Measurements from ENCODE around the gene MTRR.
"Not testable (repeated sequence)": the region's sequence is repeated elsewhere in the genome, so short reads cannot be mapped to it uniquely, and the experiment has no call there.

The MTRR gene

DNA sequence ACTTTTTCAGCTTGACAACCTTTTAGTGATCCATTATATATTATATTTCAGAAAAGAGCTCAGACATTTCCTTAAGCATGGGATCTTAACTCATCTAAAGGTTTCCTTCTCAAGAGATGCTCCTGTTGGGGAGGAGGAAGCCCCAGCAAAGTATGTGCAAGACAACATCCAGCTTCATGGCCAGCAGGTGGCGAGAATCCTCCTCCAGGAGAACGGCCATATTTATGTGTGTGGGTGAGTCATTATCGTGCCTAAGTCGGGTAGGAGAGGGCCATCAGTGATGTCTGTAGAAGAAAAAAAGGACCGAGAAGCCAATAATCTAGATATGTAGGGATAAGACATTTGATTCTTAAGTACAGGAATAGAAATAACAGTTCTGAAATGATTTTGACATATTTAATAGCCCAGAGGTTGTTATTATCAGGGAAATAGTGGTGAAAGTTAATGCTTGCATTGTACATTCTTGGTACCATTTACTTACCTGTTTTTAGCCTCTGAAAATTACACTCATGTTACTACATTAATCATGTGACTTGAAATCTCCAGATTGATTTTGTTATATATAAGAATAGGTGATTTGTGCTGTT lies 28.2 kb downstream of the MTRR start:
- no peak for DNase-seq (ENCODE audit: low read depth)

DNA sequence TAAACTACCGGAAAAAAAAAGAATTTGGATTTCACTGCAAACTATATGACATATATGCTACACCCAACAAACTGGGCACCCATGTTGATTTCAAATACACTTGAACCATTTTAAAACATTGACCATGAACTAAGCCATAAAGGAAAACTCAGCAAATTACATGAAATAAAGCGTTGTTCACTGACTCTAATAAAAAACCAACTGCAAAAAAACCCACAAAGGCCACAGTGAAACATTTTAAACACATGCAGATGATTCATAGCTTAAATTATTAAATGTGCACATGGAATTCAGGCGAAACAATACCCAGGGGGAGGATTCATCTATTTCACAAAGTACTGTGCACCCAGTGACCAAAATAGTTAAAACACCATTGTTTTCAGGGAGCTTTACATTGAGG lies 33.3 kb downstream of the MTRR start:
- DNase-seq (ENCODE audit: low read depth): no peak

DNA sequence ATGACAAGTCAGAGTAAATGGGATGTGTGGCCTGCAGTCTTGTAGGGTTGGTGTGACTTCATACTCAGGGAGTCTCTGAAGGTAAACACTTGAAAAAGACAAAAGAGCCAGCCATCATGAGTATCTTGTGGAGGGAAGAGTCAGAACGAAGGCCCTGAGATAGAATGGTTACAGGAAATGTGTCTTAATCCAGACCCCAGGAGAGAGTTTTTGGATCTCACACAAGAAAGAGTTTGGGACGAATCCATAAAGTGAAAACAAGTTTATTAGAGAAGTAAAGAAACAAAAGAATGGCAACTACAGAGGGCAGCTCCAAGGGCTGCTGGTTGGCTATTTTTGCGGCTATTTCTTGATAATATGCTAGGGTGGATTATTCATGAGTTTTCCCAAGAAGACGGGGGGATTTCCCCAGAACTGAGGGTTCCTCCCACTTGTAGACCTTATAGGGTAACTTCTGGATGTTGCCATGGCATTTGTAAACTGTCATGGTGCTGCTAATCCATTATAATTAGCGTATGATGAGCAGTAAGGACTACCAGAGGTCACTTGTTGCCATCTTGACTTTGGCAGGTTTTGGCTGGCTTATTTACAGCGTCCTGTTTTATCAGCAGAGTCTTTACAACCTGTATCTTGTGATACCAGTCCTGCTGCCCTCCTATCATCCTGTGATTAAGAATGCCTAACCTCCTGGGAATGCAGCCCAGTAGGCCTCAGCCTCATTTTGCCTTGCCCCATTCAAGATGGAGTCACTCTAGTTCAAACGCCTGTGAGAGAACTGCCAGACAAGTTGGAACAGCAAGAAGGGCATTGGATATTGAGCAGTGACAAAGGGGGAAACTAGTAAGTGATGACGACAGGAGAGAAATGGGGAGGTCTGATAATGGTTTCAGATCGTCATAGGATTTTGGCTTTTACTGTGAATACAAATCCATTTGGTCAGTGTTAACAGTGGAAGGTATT lies 34.0 kb downstream of the MTRR start:
- DNase-seq (ENCODE audit: low read depth): no peak

DNA sequence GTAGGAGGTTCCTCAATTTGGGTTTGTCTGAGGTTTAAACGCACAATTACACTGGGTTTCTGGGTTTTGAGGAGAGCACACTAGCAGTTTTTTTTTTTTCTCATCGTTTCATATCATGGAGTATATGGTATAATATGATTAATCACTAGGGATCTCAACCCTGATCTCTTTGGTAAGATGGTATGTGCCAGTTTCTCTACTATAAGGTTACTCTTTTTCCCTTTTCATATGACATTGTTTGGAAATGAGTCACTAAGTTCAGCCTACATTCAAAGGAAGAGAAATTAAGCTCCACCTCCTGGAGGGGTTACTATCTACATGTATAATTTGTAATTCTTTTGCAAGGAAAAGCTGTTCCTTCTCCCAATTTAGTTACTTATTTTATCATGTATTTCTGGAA lies 35.2 kb downstream of the MTRR start:
- no peak for DNase-seq (ENCODE audit: low read depth)

DNA sequence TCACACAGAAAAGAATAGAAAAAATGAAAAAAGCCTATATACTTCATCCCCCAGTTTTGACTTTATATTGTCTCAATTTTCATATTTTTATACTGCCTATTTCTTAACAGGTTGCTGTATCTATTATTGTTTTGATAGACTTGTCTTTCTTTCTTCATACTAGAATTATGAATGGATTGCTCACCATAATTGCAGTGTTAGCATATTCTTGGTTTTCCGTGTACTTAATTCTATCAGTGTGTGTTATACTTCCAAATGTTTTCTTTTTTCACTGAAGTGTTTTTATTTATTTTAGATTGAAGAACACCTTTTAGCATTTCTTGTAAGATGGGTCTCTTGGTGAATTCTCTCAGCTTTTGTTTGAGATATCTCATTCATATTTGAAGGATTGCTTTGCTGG lies 38.7 kb downstream of the MTRR start:
- no peak for DNase-seq (ENCODE audit: low read depth)

DNA sequence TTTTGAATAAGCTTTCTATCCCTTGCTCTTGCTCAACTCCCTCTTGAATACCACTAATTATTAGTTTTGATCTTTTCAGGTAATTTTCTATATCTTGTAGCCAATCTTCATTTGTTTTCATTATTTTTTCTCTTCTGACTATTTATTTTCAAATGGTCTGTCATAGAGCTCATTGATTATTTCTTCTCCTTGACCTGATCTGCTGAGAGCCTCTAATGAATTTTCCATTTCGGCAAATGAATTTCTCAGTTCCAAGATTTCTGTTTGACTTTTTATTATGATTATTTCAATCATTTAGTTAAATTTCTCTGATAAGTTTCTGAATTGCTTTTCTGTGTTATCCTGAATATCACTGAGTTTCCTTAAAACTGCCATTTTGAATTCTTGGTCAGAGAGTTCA lies 39.4 kb downstream of the MTRR start:
- DNase-seq (ENCODE audit: low read depth): no peak

DNA sequence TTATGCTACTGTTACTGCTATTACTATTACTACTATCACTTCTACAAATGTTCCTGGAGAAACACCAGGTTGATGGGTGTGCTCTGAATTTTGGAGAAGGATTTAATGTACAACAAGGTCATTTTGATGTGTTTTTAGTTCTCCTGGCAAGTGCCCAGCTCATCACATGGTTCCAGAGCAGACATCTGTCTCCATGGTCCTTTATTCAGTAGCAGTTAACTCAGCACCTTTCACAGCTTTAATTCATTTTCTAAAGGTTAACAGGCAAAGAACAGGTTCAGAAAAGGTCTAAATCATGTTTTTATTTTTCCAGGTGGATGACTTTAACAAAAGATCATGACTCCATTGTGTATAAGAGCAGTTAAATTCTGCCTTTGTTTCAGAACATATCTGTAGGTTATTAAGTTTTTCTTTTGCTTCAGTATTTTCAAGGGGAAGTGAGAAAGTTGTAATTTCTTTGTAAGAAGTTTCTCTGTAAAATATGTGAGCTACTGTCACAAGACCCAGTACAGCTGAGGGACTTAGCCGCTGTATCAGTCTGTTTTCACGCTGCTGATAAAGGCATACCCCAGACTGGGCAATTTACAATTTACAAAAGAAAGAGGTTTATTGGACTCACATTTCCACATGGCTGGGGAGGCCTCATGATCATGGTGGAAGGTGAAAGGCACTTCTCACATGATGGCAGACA lies 41.9 kb downstream of the MTRR start:
- no peak for DNase-seq (ENCODE audit: low read depth)

DNA sequence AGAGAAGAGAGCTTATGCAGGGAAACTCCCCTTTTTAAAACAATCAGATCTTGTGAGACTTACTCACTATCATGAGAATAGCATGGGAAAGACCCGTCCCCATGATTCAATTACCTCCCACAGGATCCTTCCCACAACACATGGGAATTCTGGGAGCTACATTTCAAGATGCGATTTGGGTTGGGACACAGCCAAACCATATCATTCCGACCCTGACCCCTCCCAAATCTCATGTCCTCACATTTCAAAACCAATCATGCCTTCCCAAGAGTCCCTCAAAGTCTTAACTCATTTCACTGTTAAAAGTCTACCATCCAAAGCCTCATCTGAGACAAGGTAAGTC lies 42.5 kb downstream of the MTRR start:
- DNase-seq (ENCODE audit: low read depth): not testable (repeated sequence)

DNA sequence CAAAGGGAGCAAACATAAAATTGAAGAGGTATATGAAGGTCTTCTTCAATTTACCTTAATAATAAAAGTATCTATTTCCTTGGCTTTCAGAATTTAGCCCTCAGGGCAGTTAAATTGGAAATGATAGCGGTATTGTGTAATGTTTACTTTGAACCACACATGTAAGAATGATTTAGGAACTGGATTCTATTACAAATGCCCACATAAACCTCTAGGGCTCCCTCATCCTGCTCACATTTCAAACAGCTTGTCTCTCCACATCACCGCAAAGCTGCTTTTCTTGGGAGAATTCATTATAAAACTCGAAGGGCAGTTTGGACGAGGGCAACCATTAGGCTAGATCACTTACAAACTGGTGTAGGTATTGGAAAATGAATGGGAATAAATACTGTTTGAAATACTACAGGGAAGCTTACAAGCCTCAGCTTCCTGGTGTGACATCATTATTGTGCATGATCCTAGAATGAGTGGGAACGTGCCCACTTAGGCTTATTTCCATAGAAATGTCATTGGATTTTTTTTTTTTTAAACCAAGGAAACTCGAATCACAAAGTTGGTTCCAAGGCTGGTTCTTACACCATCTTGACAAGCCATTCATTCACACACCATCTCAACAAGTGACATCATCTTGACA lies 47.3 kb downstream of the MTRR start:
- no peak for DNase-seq (ENCODE audit: low read depth)

DNA sequence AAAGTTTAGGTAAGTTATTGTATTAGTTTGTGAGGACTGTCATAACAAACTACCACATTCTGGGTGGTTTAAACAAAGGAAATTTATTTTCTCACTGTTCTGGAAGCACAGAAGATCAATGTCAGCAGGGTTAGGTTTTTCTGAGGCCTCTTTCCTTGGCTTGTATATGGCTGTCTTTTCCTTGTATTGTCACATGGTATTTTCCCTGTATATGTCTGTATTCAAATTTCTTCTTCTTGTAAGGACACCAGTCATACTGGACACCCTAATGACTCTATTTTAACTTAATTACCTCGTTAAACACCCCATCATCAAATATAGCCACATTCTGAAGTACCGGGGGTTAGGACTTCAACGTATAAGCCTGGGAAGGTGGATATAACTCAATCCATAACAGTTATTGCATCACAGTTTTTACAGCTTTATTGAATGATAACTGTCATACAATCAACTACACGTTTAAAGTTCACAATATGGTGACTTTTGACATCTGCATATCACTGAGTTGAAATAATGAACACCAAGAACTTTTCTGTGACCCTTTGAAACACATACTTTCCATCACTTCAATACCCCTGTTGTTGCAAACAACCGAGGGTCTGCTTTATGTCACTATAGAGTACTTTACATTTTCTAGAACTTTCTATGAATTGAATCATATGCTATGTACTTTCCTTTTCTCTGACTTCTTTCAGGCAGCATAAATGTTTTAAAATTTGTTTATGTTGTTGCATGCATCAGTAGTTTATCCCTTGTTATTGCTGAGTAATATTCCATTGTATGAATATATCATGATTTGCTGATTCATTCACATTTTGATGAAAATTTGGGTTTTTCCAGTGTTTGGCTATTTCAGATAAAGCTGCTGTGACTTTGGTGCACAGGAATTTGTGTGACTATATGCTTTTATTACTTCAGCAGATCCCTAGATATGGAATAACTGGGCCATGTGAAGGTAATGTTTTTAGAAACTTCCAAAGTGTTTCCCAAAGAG lies 48.5 kb downstream of the MTRR start:
- no peak for DNase-seq (ENCODE audit: low read depth)

DNA sequence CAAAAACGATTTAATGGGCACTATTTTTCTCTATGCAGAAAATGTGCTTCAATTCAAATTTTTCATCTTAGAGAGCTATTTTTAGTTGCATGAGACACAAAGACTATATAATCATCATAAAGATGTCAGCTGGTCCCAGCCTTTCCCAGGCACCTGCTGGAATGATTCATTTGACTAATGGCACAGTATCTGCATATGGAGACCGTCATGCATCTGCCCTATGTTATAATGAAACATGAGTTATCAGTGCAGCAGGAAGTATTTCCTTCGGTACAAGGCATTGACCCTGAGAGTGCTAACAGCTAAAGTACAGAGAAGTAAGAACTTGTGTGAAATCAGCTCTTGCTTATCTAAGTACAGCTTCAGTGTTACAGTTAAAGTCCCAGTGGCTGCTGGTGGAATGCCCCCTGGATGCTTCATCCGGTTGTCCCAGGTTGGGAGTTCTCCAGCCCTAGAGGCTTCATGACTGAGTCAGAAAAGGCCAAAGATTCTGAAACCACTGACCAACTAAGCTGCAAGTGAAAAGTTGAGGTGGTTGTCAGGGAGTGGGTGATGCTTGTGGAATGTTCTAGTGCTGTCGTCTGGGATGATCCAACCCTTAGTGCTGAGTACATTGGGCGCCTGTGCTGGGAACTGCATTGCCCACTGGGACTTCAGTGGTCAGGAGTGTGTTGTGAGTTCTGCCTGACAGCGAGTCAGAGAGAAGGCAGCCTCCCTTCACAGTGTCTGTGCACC lies 57.2 kb downstream of the MTRR start:
- no peak for DNase-seq (ENCODE audit: low read depth)

DNA sequence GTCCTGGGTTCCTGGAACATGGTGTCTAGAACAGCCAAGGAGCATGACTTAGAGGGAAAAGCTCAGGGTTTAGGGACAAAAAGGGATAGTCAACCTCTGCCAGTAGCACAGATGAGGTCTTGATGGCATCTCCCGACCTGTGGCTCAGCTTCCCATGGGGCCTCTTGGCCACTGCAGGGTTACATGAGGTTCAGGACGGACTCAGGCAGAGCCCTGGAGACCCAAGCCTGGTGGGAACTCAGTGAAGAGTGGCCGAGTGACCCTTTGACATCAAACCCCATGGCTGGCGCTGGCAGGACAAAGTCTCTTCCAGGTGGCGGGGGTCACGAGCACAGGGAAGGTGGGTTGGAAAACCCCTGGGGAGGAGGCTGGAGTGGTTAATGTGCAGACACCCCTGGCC lies 57.8 kb downstream of the MTRR start:
- no peak for DNase-seq (ENCODE audit: low read depth)

DNA sequence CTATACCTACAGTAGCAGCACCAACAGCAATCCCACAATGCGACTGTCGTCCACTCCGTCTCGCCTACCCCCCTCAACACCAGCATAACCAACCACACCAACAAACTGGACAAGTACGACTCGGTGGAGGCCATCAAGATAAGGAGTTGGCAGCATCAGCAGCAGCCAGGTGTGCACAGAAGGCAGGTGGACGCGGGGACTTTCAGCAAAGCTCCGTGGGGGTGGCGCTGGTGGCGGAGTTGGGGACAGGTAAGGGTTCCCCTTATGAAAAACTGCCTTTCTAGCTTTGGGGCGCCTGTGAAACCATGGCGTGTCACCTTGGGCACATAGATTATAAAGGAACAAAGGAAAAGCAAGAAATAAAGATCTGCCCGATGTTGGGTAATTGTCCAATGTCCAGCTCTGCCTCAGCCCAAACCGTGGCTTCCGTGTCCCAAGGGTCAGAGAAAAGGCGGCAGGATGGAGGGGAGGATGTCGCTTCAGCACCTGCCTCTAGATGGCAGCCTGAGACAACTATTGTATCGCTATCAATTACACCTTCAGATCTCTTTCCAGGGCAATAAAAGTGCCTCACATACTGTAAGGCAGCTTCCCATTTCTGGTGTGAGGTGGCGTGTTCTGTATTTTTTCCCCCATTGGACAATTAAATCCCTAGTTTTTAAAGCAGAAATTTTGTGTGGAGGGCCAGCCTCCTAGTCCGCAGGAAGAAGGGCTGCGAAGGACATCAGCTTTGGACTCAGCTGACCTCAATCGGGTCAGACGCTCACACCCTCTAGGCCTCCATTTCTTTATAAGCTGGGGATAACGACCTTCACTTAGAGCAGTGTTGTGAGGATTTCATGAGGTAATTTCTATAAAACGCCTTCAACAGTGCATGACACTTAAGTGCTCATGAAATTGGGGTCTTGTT lies 58.8 kb downstream of the MTRR start:
- DNase-seq (ENCODE audit: low read depth): no peak

DNA sequence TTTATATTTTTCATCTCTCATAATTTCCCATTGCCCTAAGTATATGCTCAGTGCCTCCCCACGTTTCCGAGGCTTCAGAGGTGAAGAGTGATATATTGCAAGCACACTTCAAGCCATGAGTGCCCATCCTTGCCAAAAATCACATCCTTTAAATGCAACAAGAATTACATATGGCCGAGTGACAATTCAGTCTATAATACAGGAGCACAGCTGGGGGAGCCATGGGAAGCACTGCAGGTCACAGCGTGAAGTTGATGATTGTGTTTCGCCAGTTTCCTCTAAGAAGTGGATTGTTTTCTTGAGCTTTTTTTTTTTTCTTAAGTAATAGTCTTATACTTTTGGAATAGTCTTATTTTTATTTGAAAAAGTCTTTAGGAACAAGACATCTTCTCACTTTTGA lies 61.1 kb downstream of the MTRR start:
- no peak for DNase-seq (ENCODE audit: low read depth)

DNA sequence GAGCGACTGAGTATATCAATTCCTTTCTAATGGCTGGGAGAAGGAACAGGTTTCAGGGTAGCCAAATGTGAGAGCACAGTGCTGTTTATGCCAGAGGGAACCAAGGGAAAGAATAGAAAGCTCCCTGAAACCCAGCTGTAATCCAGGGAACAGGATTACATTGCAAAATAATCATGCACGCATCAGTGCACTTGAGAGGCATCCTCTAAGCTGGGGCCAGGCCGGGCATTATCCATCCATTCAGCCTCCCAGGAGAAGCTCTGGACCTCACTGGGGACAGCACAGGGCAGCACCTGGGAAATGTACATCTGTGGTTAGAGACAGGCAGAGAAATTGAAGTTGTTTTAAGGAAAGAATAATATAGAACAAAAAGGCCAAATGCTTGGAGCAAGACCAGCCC lies 72.7 kb downstream of the MTRR start:
- no peak for DNase-seq (ENCODE audit: low read depth)

DNA sequence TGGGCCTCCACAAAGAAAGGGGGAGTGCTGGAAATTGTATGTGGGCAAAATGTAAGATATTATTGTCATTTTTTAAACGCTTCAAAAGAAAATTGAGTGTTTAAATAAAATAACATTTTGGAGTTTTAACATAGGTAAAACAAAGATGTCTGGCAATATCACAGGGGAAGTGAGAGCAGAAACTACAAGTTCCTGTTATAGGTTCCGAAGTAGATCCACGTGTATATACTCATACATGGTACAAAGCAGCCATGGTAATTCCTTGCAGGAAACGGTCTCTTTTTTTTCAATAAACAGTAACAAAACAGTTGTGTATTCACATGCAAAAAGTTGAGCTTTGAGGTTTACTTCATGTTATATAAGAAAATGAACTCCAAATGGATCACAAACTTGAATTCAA lies 78.4 kb downstream of the MTRR start:
- no peak for DNase-seq (ENCODE audit: low read depth)

Data from stimulated activated CD8-positive, alpha-beta memory T cell treated with anti-CD3 and anti-CD28 coated beads, Interleukin-15, amount 100 ng/mL, for 1 hour (primary cell).